Right lobe of liver (tissue), 4 donors: ENCODE data around the gene DPH1.

Source experiments
- POLR2A ChIP-seq: fragments of 450-650 bp; IDR thresholded peaks from one replicate; pipeline ENCODE4 v1.6.1; 2017; ENCODE audit warnings: antibody characterized with exemption, mild to moderate bottlenecking
- TF ChIP-seq, protein P1 (sequence below), 4 donors: fragments of 200-600 bp in 3 of 4; fragments of 450-650 bp in 1 of 4; IDR thresholded peaks; one replicate each; pipeline versions ENCODE4 v1.5.1 to v1.8.0; 2016 to 2022; ENCODE audit warnings: antibody characterized with exemption in 4 of 4, mild to moderate bottlenecking in 2 of 4
- donor health status: DM: no; HTN: no; CAD: no.
- donor health status: DM: no; HTN: no; CAD: no.
- donor health status: DM: no; HTN: yes; CAD: no.

DNA sequence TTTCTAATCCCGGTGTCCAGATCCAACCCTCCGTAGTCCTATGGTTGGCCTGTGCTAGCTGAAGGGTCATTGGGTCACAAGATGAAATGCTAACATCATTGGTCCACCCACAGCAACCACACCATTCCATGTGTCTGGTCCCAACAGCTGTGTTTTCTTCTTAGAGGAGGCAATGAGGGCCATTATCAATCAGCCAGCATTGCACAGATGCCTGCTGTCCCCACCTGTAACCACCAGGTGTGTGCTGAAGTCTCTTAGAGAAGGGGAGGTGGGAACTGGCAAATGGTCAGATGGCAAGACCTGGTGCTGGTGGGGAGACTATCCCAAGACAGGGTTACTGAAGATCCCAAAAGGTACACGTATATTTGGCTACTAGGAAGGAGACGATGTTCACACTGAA, 62.3 kb downstream of the DPH1 start:
- TF ChIP-seq, protein P1, sequence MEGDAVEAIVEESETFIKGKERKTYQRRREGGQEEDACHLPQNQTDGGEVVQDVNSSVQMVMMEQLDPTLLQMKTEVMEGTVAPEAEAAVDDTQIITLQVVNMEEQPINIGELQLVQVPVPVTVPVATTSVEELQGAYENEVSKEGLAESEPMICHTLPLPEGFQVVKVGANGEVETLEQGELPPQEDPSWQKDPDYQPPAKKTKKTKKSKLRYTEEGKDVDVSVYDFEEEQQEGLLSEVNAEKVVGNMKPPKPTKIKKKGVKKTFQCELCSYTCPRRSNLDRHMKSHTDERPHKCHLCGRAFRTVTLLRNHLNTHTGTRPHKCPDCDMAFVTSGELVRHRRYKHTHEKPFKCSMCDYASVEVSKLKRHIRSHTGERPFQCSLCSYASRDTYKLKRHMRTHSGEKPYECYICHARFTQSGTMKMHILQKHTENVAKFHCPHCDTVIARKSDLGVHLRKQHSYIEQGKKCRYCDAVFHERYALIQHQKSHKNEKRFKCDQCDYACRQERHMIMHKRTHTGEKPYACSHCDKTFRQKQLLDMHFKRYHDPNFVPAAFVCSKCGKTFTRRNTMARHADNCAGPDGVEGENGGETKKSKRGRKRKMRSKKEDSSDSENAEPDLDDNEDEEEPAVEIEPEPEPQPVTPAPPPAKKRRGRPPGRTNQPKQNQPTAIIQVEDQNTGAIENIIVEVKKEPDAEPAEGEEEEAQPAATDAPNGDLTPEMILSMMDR (IDR thresholded peaks at IDR 0.05): no peak
- no peak for TF ChIP-seq POLR2A
